ENCODE results near the gene OR2T34. TPM values are rescaled to one million over a fixed set of nuclear protein-coding genes. Genes with fewer than 3 reads are reported as not detected.

The OR2T34 gene
- total and polyA plus RNA-seq, 2 experiments from 2014 or later: not detected

- DNase-seq (ENCODE audit: low read depth in 1 of 2, low spot score in 1 of 2): no peak
- Histone ChIP-seq H3K9me3 (ENCODE audit: low read depth) (no peaks in the 10 kb centered on the region), H3K4me3 (no peak overlapping the region), H3K27me3 (no peaks in the 10 kb centered on the region), H3K36me3 (no peaks in the 10 kb centered on the region), H3K27ac (no peak overlapping the region), H3K4me1 (ENCODE audit: low read depth) (no peaks in the 10 kb centered on the region)
- TF ChIP-seq, protein P1, sequence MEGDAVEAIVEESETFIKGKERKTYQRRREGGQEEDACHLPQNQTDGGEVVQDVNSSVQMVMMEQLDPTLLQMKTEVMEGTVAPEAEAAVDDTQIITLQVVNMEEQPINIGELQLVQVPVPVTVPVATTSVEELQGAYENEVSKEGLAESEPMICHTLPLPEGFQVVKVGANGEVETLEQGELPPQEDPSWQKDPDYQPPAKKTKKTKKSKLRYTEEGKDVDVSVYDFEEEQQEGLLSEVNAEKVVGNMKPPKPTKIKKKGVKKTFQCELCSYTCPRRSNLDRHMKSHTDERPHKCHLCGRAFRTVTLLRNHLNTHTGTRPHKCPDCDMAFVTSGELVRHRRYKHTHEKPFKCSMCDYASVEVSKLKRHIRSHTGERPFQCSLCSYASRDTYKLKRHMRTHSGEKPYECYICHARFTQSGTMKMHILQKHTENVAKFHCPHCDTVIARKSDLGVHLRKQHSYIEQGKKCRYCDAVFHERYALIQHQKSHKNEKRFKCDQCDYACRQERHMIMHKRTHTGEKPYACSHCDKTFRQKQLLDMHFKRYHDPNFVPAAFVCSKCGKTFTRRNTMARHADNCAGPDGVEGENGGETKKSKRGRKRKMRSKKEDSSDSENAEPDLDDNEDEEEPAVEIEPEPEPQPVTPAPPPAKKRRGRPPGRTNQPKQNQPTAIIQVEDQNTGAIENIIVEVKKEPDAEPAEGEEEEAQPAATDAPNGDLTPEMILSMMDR (IDR thresholded peaks at IDR 0.05; ENCODE audit: low read depth, low read length): no peak
Observed at GRCh38 chr1:248611883-248612414, 37.4 kb upstream of the OR2T34 start.

- Histone ChIP-seq H3K36me3 (no peaks in the 10 kb centered on the region), H3K27me3 (no peaks in the 10 kb centered on the region), H3K9me3 (ENCODE audit: low read depth) (no peaks in the 10 kb centered on the region), H3K27ac (no peak overlapping the region), H3K4me1 (ENCODE audit: low read depth) (no peaks in the 10 kb centered on the region), H3K4me3 (no peak overlapping the region)
- TF ChIP-seq, protein P1 (IDR thresholded peaks at IDR 0.05; ENCODE audit: low read depth, low read length): no peak
- DNase-seq (ENCODE audit: low read depth in 1 of 2, low spot score in 1 of 2): no peak
Observed at GRCh38 chr1:248610301-248610700, 35.7 kb upstream of the OR2T34 start.

DNA sequence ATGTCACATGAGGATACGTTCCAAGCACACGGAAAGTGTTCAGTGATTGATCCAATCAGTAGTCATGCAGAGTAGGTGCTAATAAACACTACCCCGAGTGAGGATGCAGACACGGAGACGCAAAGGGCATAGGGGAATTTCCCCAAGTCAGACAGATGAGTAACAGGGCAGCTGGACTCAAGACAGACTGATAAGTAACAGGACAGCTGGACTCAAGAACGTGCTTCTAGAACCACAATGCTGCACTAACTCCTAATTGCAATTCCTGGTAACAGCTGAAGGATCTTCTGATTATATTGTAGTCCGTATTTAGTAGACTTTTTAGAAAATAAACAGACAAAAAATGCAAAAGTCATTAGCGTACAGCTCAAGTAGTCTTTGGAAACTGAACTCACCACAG is 24.8 kb upstream of the OR2T34 start:
- Histone ChIP-seq H3K4me1 (ENCODE audit: low read depth) (no peaks in the 10 kb centered on the region), H3K27me3 (no peaks in the 10 kb centered on the region), H3K9me3 (ENCODE audit: low read depth) (no peaks in the 10 kb centered on the region), H3K4me3 (no peak overlapping the region), H3K27ac (no peak overlapping the region), H3K36me3 (no peaks in the 10 kb centered on the region)
- TF ChIP-seq, protein P1 (IDR thresholded peaks at IDR 0.05; ENCODE audit: low read depth, low read length): no peak
- DNase-seq (ENCODE audit: low read depth in 1 of 2, low spot score in 1 of 2): no peak

GRCh38 chr1:248597589-248597988 is 23.0 kb upstream of the OR2T34 start, which contains the start of gene OR2T10:
TSS of gene OR2T10 (minus strand) at chr1:248597700. CDS start at chr1:248593768, 3,932 bp downstream.
- TF ChIP-seq, protein P1 (IDR thresholded peaks at IDR 0.05; ENCODE audit: low read depth, low read length): no peak
- H3K9me3 ChIP-seq (ENCODE audit: low read depth): no peaks in the 10 kb centered on the region
- no peak within 1 kb of the TSS for H3K27ac ChIP-seq
- no peaks in the 10 kb centered on the region for H3K4me1 ChIP-seq (ENCODE audit: low read depth)
- DNase-seq (ENCODE audit: low read depth in 1 of 2, low spot score in 1 of 2): no peak
- H3K27me3 ChIP-seq: no peaks in the 10 kb centered on the region
- no peaks in the 10 kb centered on the region for H3K36me3 ChIP-seq
- no peak within 1 kb of the TSS for H3K4me3 ChIP-seq

DNA sequence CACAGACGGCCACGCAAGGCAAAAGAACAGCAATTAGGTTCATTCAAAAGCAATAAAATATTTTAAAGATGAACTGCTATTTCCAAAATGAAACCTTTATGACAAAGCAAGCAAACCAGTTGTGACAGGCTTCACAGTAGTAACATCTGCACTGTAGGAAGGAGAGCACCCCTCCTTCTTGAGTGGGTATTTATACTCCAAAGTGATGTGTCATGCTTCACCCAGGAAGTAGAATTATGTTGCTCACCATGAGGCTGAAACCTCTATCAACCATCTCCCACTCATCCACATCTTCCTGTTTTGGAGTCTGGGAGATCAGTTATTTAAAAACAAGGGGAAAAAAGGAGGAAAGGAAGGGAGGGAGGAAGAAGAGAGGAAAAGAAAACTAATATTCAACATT is 22.1 kb upstream of the OR2T34 start:
- Histone ChIP-seq H3K9me3 (ENCODE audit: low read depth) (no peaks in the 10 kb centered on the region), H3K27ac (no peak overlapping the region), H3K27me3 (no peaks in the 10 kb centered on the region), H3K36me3 (no peaks in the 10 kb centered on the region), H3K4me3 (no peak overlapping the region), H3K4me1 (ENCODE audit: low read depth) (no peaks in the 10 kb centered on the region)
- DNase-seq (ENCODE audit: low read depth in 1 of 2, low spot score in 1 of 2): no peak
- TF ChIP-seq, protein P1 (IDR thresholded peaks at IDR 0.05; ENCODE audit: low read depth, low read length): no peak
